Stimulated activated CD4-positive, alpha-beta T cell treated with anti-CD3 and anti-CD28 coated beads, Interleukin-4, amount 100 ng/mL, for 1 hour (primary cell): ENCODE results near the gene NFE2L3.
A peak's percentile ranks its signal among the peaks of the same experiment; 100 is the strongest.
"Not testable (repeated sequence)": the region's sequence is repeated elsewhere in the genome, so short reads cannot be mapped to it uniquely, and the experiment has no call there.

Experiments
- DNase-seq: peaks from one replicate; pipeline ENCODE4 v3.0.0-alpha.2; 2020

Gene NFE2L3, protein sequence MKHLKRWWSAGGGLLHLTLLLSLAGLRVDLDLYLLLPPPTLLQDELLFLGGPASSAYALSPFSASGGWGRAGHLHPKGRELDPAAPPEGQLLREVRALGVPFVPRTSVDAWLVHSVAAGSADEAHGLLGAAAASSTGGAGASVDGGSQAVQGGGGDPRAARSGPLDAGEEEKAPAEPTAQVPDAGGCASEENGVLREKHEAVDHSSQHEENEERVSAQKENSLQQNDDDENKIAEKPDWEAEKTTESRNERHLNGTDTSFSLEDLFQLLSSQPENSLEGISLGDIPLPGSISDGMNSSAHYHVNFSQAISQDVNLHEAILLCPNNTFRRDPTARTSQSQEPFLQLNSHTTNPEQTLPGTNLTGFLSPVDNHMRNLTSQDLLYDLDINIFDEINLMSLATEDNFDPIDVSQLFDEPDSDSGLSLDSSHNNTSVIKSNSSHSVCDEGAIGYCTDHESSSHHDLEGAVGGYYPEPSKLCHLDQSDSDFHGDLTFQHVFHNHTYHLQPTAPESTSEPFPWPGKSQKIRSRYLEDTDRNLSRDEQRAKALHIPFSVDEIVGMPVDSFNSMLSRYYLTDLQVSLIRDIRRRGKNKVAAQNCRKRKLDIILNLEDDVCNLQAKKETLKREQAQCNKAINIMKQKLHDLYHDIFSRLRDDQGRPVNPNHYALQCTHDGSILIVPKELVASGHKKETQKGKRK

DNA sequence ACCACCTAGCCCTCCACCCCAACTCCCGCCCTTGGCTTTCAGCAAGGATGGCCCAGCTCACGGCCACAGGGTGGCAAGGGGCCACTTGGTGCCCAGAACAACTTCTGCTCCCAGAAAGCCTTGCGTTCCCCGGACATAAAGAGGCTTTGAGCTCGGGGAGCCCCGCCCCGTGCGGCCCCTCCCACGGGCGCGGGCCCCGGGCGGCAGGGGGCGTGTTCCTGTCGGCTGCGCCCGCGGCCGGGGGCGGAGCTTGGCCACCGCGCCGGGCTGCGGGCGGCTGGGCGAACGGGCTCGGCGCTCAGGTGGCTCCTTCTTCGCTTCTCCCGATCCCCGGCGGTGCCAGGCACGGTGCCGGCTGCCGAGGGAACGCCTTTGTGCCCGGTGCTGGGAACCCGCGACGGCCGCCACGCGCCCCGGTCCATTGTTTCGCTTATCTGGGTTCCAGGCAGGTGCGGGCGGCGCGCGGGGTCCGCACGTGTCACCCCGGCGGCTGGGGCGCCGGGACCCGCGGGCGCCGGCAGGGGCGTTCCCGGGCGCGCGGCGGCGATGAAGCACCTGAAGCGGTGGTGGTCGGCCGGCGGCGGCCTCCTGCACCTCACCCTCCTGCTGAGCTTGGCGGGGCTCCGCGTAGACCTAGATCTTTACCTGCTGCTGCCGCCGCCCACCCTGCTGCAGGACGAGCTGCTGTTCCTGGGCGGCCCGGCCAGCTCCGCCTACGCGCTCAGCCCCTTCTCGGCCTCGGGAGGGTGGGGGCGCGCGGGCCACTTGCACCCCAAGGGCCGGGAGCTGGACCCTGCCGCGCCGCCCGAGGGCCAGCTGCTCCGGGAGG is at the start of gene NFE2L3:
Gene NFE2L3, plus strand, starts transcription at position 246 of the 829 bp plus-strand sequence. Its CDS starts 301 bp downstream, at position 547.
- peak; percentile 84 for DNase-seq

GRCh38 chr7:26103596-26103995 is 48.4 kb upstream of the NFE2L3 start:
- DNase-seq = no peak

DNA sequence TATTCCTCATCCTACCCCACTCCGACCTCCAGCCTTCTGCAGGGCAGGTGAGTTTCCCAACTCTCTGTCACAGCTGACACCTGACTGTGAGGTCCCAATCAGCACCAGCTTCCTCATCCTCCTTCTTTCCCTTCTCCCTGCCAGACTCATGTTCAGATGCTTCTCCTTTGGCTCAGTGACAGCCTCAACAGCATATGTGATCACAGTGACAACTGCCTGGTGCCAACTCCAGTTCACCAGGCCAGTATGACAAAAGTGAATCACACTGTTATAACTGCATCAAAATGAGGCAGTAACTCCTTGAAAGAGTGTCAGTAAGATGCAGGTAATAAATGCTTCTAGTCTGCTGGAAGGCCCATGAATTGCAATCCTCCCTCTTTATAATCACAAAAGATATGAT is 46.8 kb upstream of the NFE2L3 start:
- no peak for DNase-seq

GRCh38 chr7:26105931-26106330 is 46.1 kb upstream of the NFE2L3 start:
- DNase-seq = no peak

DNA sequence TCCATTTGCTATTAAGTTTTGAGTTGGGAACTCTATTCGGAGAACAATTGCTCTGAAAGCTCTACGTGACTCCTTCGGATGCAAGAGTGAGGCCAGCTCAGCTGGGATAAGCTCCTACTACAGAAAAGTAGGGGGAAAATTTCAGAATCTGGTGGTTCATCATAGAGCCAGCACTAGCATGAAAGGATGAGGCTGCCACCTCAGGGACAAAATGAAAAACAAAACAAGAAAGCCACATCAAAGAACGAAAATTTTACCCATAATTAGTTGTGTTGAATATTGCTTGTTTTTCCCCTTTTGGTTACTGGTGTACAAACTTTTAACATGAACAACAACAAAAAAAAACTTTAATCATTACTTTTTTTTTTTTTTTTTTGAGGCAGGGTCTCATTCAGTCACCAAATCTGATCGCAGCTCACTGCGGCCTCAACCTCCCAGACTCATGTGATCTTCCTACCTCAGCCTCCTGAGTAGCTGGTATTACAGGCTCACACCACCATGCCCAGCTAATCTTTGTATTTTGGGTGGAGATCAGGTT is 39.7 kb upstream of the NFE2L3 start:
- DNase-seq = no peak

DNA sequence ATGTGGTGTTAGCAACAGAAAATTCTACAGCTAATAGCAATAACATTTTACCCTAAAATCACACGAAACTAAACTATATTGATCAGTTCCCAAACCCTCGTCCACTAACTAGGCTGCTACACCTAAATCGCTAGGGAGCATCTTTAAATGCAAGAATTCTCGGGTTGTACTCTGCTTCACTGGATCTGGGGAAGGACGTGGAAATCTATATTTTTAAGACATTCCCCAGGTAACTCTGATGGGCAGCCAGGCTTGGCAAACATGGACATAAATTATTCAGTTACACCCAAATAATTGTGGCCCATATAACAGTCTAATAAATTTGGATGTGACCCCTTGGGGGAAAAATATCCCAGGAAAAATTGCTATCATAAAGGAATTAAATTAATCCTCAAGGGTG is 36.3 kb upstream of the NFE2L3 start:
- DNase-seq = no peak

DNA sequence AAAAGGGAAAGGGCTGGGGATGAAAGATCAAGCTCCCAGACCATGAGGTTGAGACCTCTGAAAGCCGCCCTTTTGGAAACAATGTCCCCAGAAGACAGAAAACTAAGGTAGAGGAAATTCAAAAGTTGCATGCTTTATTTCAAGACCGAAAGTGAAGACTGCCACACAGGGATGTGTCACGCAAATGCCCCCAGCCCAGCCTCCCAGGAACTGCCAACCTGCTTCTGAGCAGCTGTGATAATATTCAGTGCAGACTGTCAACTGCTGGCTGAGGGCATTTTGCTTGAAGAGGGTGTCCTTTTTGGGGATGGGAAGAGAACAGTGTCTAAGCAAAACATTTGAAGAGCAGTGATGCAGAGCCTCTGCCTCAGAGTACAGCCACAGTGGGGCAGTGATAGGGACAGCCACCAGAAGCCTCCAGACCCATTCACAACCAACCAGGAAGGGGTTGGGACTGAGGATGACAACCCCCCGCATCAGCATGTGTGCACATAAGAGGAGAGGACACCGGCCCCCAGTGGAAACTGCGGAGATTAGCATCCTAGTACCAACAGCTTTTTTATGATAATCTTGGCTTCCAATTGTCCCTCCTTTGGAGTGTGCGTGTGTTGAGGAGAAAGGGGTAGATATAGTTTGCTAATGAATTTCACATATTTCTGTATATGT is 34.7 kb upstream of the NFE2L3 start:
- no peak for DNase-seq

GRCh38 chr7:26117970-26118369 is 34.0 kb upstream of the NFE2L3 start:
- DNase-seq = no peak

GRCh38 chr7:26122745-26123144 is 29.3 kb upstream of the NFE2L3 start:
- no peak for DNase-seq

DNA sequence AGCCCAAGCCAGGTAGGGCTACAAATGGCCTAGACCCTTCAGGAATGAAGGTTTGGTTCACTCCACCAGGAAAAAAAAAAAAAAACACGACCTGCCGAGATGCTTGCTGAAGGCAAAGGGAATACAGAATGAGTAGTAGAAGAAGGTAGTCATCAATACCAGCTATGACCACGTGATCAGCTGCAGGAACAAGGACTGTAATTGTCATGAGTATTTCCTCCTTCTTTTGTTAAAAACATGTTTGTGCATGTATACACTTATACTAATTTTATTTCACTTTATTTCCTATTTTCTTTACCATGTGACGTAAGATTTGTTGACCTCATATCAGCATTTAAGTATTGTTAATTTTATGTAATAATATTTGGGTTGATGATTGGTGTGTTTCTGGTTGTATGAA is 27.2 kb upstream of the NFE2L3 start:
- DNase-seq = not testable (repeated sequence)

DNA sequence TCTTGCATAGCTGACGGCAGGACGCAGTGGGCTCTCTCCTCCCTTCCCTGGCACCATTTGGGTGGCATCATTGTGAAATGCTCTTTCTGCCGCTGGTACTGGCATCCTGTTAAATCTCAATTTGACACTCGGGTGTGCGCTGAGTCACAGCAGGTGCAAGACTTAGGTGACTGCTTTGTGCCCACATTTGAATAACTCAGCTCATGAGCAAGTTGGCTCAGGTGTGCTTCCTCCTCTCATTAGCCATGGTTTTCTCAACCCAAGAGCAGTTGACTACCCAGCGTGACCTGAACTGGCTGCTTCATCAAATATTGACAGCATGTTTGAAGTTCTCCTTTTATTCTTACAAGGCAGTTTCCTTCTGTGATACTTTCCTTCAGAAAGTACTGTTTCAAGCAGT is 24.6 kb upstream of the NFE2L3 start:
- DNase-seq = no peak

- DNase-seq = no peak
Observed at GRCh38 chr7:26131056-26131589, 20.9 kb upstream of the NFE2L3 start.

DNA sequence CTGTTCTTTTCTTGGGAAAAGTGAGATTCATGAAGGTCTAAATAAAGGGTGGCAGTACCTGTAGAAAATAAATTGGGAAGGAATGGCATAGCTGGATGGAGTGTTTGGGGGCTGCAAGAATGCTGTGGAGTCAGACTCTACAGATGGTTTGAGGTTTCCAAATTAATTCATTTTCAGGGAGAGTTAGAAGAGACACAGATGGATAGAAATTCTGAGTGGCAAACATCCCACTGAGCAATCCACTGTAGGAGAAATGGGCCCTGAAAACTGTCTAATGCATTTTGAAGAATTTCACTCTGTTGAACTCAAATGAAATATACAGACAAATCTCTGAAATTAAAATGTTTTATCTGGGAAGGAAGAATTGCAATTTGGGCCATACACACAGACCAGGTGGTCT is 16.9 kb upstream of the NFE2L3 start:
- DNase-seq = no peak

- no peak for DNase-seq
Observed at GRCh38 chr7:26135551-26135950, 16.4 kb upstream of the NFE2L3 start.

GRCh38 chr7:26136831-26137230 is 15.2 kb upstream of the NFE2L3 start:
- DNase-seq = no peak

DNA sequence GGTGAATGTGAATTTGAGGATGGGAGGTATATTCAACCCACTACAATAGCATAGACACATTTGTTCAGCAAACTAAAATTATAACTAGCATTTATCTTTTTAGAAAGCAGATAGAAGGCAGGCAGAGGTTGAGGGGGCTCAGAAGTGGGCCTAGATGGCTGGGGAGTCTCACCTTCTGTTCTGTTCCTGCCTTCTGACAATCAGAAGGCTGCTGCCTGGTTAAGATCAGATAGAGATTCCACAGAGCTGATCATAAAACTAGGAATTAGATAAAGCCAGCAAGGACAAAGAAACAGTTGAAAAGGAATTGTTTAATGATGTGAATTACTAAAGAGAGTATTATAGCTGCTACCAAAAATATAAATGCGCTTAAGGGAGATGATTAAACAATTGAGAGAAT is 11.6 kb upstream of the NFE2L3 start:
- DNase-seq = no peak

DNA sequence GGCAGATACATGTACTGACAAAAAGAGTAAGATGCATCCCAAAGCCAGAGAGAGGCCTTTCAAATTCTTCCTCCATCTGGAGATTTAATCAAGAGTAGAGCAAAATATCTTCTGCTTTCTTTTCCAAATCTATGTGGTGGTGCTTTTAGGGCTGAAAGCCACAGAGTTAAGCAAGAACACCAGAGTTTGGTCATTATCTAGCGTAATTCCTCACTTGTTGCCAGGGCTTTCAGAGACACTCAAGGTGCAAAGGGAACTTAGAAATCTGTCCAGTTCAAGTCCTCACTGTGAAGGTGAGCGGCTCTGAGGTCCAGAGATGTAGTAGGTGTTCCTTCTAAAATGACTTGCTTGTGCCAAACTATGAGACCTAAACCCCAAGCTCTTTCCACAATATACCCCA is 10.9 kb upstream of the NFE2L3 start:
- no peak for DNase-seq

GRCh38 chr7:26143298-26144048 is 8.5 kb upstream of the NFE2L3 start:
- DNase-seq = no peak

DNA sequence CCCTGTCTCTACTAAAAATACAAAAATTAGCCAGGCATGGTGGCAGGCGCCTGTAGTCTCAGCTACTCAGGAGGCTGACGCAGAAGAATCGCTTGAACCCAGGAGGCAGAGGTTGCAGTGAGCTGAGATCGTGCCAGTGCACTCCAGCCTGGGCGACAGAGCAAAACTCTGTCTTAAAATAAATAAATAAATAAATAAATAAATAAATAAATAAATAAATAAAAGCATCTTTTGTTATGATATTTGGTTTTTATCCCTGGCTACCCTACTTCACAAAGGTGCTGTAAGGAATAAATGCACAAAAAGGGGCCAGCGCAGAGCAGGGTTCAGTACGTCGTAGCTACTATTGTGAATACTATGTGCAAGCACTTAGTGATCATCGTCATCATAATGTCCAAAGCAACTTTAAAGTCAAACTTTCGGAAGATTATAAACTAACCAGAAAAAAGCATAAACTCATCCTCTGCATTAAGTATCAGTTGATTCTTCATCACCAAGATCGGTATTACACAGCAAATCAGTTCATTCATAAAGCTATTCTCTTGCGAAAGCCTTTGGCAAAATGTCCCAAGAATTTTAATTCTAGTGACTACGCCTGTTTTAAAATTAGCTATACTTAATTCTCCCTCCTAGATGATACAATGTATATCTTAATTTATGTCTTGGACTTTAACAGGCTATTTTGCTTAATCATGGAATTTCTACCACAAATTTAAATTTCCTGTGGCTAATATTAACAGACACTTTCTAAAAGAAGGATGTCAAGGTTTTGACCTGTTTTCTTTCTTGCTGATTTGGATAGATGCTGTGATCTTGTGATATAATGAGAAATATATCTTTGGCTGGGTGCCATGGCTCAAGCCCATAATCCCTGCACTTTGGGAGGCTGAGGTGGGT is 7.6 kb upstream of the NFE2L3 start:
- no peak for DNase-seq

DNA sequence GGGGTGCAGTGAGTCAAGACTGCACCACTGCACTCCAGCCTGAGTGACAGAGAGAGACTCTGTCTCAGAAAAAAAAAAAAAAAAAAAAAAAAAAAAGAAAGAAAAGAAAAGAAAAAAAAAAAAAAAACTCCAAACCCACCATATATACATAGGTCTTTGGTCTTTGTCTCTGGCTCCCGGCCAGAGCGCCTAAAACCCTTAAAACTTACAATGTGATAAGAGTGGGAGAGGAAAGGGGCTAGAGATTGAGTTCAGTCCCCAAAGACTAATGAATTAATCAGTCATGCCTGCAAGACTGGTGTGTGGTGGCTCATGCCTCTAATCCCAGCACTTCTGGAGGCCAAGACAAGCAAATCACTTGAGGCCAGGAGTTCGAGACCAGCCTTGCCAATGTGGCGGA is 6.8 kb upstream of the NFE2L3 start:
- no peak for DNase-seq

DNA sequence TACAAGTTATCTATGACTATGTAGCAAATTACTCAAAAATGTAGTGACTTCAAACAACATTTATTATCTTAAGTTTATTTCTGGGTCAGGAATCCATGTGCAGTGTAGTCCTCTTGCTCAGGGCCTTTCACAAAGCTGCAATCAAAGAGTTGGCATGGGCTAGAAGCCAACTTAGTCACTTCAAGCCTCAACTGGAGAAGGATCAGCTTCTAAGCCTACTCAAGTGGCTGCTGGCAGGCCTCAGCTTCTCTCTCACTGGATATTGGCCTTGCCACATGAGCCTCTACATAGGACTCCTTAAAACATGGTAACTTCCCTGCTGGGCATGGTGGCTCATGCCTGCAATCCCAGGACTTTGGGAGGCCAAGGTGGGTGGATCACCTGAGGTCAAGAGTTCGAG is 5.0 kb upstream of the NFE2L3 start:
- no peak for DNase-seq
